ENCODE results near the gene VPREB1.
A peak's percentile ranks its signal among the peaks of the same experiment; 100 is the strongest.
"Not testable (repeated sequence)": the region's sequence is repeated elsewhere in the genome, so short reads cannot be mapped to it uniquely, and the experiment has no call there.

Gene VPREB1, protein sequence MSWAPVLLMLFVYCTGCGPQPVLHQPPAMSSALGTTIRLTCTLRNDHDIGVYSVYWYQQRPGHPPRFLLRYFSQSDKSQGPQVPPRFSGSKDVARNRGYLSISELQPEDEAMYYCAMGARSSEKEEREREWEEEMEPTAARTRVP

DNA sequence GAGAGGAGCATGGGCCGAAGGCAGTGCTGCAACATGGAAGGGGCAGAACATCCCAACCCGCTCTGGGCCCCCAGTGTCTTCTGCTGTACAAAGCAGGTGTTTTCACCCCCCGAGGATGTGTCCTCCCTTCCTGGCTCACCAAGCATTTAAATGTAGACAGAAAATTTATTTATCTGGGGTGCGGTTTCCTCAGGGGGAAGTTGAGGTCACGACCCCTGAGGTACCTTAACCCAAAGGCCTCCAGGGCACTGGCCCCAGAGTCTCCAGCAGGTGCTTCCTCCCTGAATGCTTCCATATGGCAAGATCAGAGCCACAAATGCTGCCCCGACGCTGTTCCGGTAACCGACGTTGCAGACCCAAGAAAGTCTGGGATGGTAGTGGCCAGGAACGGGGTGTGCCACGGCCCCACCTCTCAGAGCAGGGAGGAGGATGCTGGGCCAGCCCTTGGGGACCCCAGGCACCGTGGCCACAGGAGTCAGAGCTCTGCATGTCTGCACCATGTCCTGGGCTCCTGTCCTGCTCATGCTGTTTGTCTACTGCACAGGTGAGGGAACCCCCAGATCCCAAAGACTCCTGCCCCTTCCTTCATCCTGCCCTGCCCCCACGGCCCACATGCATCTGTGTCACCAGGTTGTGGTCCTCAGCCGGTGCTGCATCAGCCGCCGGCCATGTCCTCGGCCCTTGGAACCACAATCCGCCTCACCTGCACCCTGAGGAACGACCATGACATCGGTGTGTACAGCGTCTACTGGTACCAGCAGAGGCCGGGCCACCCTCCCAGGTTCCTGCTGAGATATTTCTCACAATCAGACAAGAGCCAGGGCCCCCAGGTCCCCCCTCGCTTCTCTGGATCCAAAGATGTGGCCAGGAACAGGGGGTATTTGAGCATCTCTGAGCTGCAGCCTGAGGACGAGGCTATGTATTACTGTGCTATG, at the start of gene VPREB1:
VPREB1 (plus strand) TSS at position 471 of the 935 bp plus-strand sequence; CDS start at position 499, 28 bp downstream.
- no peak for DNase-seq (ENCODE audit: low spot score)

DNA sequence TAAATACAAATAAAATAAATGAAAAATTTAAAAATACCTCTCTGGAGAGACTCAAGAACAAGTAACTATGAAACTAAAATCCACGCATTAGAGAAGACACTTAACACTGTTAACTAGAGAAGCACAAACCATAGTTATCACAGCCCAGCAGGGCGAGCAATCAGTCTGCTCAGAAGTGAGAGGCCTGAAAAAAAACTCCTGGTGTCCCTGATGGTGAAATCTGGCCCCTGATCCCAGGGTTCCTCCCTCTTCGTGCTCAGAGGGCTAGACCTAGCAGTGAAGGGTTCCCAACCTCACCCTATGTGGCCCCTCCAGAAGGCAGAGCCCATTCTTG, 49.7 kb upstream of the VPREB1 start:
- no peak for DNase-seq (ENCODE audit: low spot score)

DNA sequence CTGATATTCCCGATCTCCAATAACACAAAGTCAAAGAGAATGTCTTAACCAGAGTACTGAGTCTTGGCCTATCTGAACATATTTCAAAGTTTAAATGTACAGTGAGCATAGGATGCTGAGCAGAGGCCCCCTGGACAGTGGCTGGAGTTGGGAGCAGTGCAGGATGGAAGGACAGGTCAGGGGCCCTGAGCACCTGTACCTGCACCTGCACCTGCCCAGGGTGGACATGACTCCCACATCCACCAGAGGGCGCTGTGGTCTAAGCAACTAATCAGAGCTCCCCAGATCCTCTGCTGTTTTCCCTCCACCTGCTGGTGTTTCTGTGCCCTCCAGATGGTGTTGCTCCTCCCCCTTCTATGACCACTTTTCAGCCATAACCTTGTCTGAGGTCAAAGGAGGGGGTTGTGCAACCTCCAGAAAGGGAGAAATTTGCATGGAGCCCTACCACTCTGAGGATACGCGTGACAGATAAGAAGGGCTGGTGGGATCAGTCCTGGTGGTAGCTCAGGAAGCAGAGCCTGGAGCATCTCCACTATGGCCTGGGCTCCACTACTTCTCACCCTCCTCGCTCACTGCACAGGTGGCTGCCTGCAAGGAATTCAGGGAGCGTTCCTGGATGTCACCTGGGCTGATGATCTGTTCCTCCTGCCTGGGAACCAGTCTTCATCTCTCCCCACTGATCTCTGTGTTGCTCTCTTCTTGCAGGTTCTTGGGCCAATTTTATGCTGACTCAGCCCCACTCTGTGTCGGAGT, 49.1 kb upstream of the VPREB1 start:
- peak; percentile 76 for DNase-seq (ENCODE audit: low spot score)

DNA sequence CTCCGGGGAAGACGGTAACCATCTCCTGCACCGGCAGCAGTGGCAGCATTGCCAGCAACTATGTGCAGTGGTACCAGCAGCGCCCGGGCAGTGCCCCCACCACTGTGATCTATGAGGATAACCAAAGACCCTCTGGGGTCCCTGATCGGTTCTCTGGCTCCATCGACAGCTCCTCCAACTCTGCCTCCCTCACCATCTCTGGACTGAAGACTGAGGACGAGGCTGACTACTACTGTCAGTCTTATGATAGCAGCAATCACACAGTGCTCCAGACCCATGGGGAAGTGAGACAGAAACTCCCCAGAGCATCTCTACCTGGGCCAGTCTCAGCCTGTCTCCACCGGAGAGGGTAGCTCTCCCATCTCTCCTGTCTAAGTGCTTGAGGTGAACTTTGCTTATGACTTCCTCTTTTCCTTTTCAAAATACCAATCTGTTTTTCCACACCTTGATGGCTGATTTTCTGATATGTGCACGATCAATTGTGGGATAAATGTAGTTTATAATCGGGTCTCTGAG, 48.5 kb upstream of the VPREB1 start:
- DNase-seq (ENCODE audit: low spot score), result no peak

DNA sequence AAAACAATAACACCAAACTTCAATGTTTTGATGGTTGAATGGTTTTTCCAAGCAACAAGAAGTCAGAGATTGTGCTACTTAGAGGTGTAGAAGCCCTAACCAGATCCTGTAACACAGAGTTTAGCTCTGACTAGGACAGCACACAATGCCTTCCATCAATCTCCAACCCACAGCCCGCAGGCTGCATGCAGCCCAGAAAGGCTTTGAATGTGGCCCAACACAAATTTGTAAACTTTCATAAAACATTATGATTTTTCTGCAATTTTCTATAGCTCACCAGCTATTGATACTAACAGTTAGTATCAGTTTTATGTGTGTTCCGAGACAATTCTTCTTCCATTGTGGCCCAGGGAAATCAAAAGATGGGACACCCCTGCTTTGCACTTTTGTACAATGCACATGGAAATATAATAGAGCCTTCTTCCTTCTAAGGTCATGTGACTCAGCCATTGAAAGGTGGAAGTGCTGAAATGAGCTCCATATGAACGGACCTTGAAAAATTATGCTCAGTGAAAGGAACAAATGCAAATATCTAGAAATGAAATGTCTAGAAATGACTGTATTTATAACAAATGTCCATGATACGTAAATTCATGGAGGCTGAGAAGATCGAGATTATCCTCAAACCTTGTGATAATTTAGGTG, 47.6 kb upstream of the VPREB1 start:
- DNase-seq (ENCODE audit: low spot score), result no peak

DNA sequence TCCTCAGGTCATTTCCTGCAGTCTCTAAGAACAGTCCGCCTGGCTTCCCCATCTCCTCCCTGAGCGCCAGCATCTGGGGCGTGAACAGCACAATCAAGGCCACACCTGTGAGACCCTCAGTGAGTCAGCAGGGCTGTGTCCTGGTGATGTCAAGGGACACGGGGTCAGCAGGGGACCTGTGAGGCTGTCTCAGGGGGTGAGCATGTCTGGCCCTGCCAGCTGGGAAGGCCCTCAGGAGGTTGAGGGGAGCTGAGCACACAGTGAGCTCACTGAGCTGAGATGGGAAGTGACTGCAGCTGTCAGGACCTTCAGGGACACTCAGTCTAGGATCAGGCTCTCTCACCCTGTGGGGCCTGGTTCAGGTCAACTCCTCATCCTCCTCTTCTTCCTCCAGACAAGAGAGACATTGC, 46.6 kb upstream of the VPREB1 start:
- no peak for DNase-seq (ENCODE audit: low spot score)

DNA sequence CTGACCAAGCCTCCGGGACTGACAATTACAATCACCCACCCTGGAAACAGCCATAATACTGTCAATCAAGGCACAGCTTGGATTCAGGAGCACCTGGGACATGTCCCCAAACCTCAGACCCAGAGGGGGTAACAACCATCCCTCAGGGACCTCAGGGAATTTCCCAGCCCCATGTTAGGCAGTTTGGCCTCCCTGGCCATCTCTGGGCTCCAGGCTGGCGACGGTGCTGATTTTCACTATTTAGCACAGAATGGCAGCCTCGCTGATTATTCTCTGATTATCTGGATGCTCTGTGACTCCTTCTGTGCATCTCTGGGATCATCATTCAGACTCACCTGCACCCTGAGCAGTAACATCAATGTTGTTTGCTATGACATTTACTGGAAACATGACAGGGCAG, 45.8 kb upstream of the VPREB1 start:
- DNase-seq (ENCODE audit: low spot score), result no peak

DNA sequence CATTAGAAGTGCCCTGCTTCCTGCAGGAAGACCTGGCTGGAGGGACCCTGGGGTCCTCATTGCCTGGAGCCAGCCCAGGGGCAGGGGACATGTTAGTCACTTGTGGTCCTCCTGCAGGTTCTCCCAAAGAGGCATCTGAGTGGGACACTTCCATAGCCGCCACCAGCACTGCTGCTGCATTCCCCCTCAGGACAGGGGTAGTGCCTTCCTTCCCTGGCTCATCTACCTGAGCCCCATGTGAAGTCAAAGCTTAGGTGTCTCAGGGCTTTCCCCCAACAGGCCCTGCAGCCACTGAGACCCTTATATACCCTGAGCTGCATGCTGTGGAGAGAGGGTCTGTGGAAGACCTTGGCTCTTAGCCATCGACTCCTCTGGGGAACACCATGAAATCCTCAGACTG, 45.0 kb upstream of the VPREB1 start:
- DNase-seq (ENCODE audit: low spot score), result no peak

DNA sequence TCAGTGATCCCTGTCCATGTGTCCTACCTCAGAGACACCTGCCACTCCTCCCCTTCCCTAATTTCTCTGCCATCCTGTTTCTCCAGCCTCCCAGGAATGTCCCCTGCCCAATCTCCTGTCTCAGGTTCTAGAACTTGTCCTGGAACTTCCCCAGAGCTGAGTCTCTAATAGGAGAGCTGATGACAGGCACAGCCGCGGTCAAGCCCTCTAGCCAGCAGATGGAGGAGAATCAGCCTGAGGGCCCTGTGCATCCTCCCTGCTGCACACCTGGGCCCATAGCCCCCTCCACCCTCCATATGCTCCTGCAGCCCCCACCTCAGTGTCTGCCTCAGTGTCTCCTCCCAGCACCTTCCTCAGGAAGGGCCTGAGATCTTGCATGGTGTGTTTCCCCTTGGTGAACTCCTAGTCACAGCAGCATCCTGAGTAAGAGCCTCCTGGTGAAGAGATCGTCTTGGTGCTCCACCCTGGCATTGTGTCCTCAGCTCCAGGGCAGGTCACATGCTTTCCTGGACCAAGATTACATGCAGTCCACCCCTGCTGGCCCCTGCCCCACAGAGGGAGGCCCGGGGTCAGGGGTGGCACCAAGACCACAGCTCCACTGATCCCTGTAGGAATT, 43.9 kb upstream of the VPREB1 start:
- DNase-seq (ENCODE audit: low spot score), result no peak

DNA sequence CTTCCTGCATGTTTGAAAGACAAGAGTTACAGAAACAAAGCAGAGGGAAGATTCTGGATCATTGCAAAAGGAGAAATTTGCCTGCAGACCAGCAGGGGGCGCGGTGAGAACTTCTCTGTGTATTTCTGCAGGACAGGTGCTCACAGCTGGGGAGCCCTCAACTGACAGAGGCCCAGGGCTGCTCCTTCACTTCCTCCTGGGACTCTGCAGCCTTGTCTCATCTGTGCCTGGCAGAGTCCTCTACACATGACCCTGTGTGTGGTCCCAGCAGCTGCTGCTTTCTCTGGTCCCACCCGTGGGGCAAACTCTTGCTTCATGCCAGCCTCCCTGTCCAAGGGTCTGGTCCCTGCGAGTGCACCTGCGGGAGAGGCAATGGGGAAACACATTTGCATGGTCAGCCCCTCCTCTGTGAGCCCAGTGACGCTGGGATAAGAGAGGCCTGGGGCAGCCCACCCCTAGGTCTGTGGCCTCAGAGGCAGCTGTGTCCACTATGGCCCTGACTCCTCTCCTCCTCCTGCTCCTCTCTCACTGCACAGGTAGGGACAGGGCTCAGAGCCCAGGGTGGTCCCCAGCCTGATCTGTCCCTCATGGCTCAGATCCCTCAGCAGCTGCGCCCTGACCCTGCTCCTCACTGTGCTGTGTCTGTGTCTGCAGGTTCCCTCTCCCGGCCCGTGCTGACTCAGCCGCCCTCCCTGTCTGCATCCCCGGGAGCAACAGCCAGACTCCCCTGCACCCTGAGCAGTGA, 43.2 kb upstream of the VPREB1 start:
- DNase-seq (ENCODE audit: low spot score), result peak; percentile 36

DNA sequence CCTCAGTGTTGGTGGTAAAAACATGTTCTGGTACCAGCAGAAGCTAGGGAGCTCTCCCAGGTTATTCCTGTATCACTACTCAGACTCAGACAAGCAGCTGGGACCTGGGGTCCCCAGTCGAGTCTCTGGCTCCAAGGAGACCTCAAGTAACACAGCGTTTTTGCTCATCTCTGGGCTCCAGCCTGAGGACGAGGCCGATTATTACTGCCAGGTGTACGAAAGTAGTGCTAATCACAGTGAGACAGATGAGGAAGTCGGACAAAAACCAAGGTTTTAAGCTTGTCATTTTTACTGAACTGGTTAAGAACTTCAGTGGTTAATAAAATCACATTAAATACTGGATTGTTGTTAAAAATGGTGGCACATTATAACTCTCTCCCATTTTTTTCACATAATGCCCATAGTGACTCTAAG, 42.6 kb upstream of the VPREB1 start:
- DNase-seq (ENCODE audit: low spot score), result no peak

DNA sequence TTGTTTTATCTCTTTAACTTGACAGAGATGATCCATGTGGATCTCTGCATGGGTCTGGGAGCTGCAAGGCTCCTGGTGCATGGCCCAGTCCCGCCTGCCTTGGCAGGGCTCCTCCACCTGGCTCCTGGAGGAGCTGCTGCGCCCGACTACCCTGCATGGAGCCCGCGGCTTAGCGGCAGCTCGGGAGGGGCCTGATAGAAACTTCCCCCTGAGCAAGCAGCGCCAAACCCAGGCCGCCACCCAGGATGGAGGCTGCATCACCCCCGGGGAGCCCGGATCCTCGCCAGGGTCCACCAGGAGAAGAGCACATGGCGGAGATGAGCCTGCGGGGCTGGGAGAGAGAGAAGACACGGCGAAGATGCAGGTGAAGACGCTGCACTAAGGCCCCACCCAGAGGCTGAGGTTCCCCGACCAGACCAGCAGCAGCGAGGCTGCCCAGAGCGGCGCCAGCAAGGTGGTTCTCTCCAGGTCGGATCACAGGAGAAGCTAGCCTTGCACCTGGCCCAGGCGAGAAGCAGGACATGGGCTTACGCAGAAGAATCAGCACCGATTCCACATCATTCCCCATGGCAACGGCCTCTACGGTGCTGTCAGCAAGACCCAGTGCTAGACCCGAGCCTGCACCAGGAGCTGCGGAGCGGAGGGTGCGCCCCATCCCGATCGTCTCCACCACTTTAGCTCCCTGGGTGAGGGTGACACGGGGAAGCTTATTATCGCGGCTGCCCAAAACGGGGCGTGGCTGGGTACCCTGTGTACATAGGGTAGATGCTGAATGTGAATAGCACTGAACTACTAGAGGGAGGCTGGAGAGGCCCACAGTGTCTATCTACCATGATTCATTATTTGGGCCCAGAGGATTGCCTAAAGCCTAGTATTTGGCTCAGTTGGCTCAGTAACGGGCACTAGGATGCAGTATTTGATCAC, 41.3 kb upstream of the VPREB1 start:
- no peak for DNase-seq (ENCODE audit: low spot score)

DNA sequence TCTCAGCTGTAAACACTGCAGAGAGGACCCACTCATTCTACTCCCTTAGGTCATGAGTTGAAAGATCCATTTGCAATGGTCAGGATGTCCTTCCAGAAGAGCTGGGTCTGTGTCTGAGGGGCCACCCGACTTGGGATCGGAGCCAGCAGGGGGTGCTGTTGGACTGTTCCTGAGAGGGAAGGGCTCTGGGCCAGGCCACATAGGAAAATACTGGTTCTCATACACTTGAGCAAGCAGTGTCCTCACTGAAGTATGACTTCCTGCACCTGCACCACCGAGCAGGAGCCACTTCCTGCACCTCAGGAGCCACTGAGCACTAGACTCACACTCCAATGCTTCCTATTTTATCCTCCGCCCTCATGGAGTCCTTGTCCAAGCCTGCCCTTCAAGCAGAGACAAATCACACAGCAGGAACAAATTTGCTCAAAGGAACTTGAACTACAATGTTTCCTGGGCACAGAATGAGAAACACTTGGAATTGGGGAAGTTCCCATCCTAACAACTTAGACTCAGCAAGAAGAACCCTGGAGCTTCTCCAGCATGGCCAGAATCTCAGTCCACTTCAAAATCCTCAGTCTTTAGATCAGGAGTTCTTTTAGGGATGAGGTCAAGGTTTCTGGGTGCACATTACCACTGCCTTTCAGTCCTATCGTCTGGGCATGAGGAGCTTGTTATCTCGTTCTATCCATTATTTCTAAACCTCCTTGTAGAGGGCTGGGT, 36.6 kb upstream of the VPREB1 start:
- DNase-seq (ENCODE audit: low spot score), result peak; percentile 39

DNA sequence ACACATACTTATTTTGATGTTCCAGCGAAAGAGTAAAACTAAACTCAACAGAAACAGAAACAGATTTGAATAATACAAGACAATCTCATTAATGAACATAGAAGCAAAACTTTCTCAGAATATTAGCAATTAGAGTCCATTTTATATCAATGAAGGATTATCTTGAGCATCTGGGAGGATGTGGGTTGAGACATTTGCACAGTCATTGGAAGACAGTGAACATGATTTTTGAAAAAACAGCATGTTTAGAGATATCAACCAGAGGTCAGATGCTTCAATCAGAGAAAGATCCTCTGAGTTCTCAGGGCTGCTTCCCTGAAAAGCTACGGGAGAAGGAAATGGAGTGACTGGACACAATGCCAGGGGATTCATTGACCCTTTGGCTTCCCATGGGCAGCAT, 35.9 kb upstream of the VPREB1 start:
- DNase-seq (ENCODE audit: low spot score), result no peak

DNA sequence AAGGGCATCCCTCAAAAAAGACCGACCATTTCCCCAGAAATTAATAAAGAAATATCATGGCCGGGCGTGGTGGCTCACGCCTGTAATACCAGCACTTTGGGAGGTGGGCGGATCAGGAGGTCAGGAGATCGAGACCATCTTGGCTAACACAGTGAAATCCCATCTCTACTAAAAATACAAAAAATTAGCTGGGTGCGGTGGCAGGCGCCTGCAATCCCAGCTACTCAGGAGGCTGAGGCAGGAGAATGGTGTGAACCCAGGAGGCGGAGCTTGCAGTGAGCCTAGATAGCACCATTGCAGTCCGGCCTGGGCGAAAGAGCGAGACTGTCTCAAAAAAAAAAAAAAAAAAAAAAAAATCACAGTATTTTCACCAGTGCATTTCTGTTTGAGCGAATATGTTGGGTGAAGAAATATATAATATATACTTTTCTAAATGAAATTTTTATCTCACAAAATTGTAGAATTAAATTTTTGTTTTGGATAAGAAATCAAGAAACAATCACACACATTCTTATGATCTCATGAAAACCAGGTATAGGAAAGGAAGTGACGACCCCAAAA, 35.4 kb upstream of the VPREB1 start:
- not testable (repeated sequence) for DNase-seq (ENCODE audit: low spot score)

DNA sequence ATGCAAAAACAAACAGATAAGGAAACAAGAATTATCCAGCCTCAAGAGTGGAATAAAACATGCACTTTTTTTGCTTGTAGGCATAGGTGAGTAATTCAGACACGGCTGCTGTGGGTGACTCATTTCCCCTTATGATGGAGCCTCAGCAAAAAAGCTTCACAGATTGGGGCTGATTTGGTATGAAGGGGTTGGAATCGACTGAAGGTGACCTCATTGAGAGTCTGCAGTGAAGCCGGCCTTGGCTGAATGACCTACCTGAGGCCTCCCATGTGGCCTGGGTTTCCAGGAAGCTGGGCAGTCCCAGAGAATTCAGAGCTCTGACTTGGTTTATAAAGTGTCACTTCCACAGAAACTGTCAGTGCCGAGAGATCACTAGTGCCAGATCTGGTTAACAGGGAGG, 34.2 kb upstream of the VPREB1 start:
- no peak for DNase-seq (ENCODE audit: low spot score)

DNA sequence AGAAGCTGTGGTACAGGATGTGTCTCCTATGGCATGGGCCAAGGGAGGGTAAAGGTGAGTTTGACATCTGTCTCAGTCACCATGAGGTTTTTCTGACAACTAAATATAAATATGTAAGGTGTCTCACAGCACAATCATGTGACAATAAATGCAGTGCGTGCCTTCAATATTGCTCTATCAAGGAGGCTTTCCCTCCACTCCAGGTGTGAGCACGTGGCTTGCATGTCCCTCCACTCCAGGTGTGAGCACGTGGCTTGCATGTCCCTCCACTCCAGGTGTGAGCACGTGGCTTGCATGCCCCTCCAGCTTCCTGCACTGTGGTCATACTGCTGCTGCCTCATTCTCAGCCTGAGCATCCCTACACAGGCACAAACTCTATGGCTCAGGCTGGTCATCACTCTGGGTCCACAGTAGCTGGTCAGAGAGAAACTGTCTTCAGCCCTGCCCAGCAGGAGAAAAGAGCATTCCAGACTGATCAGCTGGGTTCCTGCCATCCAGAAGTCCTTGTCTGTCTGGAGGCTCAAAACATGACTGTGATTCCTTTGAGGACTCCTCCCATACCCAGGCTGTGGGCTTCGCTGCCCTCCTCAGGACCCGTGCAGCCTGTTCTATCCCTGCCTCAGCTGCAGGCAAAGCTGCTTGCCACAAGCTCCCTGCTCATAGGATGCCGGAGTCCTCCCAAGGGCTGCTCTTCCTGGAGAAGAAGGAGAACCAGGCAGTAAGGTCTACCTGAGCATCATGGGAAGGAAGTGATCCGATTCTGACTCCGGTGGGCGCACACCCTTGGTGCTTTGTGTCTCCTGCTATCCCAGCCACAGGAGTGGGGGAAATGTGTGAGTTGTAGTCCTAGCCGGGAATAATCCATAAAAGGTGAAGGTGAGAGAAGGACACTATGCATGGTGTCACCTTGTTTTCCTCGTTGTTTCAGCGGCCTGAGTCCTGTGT, 33.4 kb upstream of the VPREB1 start:
- DNase-seq (ENCODE audit: low spot score), result no peak

DNA sequence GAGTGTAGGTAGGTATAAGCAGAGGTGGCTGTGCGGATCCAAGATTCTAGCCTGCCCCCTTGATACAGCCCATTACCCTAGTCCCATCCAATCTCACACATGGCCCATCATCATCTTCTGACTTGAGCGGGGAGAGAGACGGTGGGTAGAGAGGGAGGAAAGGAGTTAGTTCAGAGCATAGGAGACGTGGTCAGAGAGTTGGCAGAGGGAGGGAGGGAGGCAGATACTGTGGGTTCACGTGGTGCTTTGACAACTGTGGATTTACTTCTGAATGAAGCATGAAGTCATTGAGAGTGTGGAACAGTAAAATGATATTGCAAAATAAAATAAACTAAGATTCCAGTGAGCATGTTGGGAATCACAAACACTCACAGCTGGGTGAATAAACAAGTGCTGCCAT, 31.4 kb upstream of the VPREB1 start:
- DNase-seq (ENCODE audit: low spot score), result no peak

All from LoVo (cell line).